Testis (tissue), 3 donors: ENCODE measurements around the gene TFB1M. TPM values are rescaled to one million over a fixed set of nuclear protein-coding genes. Genes with fewer than 3 reads are reported as not detected.

Experiments
- DNase-seq: peaks from one replicate; pipeline ENCODE4 v3.0.0-alpha.2; 2019
- H3K27ac ChIP-seq, 2 donors: fragments of 200-600 bp; sonication (generic); one replicate each; pipeline ENCODE4 v1.5.1; 2019
- H3K27me3 ChIP-seq: fragments of 200-600 bp; sonication (generic); one replicate; pipeline ENCODE4 v1.5.1; 2019
- H3K36me3 ChIP-seq: fragments of 200-600 bp; sonication (generic); one replicate; pipeline ENCODE4 v1.5.1; 2017; ENCODE audit warnings: low read depth; ENCODE audit errors: missing control alignments
- H3K4me1 ChIP-seq: fragments of 200-600 bp; sonication (generic); one replicate; pipeline ENCODE4 v1.5.1; 2019
- H3K4me3 ChIP-seq, 2 donors: fragments of 200-600 bp; sonication (generic); one replicate each; pipeline ENCODE4 v1.5.1; 2017 to 2019
- H3K9me3 ChIP-seq: fragments of 200-600 bp; sonication (generic); one replicate; pipeline ENCODE4 v1.5.1; 2017
- POLR2A ChIP-seq: fragments of 450-650 bp; IDR thresholded peaks from one replicate; pipeline ENCODE4 v1.6.1; 2017; ENCODE audit warnings: antibody characterized with exemption, mild to moderate bottlenecking, moderate library complexity
- WGBS, 2 donors: methylation state at CpG; one replicate each; pipeline ENCODE4 v1.1.5; 2018; 5-methylcytosine and 5-hydroxymethylcytosine counted together
- intact Hi-C: fragments of 100-400 bp; cut with DNase I; formaldehyde crosslinking; loops from one replicate; pipeline ENCODE4 v1.15.1; 2023; ENCODE audit warnings: low total_unique reads
- polyA plus RNA-seq: library from polyadenylated mRNA; stranded (reverse); fragments of 350-450 nt; fragmentation: Illumina TruSeq; extraction: RNeasy Lipid Tissue Mini Kit (QIAGEN cat#74804); gene quantifications from one replicate; pipeline ENCODE4 v1.2.3, GENCODE V29; 2014; ENCODE audit warnings: low read depth, low replicate concordance; ENCODE audit not compliant: insufficient read depth
- total RNA-seq, 2 donors: library from RNA; depleted of rRNA; stranded (reverse); fragments of >200 nt; gene quantifications; one replicate each; pipeline ENCODE4 v1.2.3, GENCODE V29; 2016
- TF ChIP-seq, protein P1 (sequence below), 3 experiments: fragments of 450-650 bp in 2 of 3; fragments of 200-600 bp in 1 of 3; sonication (generic) in 1 of 3; IDR thresholded peaks; one replicate each; pipeline ENCODE4 v1.5.1; 2016 to 2019; ENCODE audit warnings: antibody characterized with exemption in 3 of 3, mild to moderate bottlenecking in 2 of 3, moderate library complexity in 1 of 3

Gene TFB1M
- total and polyA plus RNA-seq, 3 donors from 2014 or later, result 32.2 to 47.1 (median 36.1) TPM

DNA sequence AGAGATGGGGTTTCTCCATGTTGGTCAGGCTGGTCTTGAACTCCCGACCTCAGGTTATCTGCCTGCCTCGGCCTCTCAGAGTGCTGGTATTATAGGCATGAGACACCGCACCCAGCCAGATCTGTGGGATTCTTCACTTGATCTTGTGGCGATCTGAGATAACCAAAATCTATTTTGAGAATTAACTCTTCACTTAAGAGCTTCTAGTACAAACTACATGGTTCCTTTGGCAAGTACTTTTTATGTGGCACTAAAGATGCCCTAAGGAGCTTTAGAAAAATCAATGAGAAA is 37.8 kb upstream of the TFB1M start:
- TF ChIP-seq, protein P1, sequence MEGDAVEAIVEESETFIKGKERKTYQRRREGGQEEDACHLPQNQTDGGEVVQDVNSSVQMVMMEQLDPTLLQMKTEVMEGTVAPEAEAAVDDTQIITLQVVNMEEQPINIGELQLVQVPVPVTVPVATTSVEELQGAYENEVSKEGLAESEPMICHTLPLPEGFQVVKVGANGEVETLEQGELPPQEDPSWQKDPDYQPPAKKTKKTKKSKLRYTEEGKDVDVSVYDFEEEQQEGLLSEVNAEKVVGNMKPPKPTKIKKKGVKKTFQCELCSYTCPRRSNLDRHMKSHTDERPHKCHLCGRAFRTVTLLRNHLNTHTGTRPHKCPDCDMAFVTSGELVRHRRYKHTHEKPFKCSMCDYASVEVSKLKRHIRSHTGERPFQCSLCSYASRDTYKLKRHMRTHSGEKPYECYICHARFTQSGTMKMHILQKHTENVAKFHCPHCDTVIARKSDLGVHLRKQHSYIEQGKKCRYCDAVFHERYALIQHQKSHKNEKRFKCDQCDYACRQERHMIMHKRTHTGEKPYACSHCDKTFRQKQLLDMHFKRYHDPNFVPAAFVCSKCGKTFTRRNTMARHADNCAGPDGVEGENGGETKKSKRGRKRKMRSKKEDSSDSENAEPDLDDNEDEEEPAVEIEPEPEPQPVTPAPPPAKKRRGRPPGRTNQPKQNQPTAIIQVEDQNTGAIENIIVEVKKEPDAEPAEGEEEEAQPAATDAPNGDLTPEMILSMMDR (IDR thresholded peaks at IDR 0.05), result no peak
- DNase-seq, result no peak
- Histone ChIP-seq H3K27ac (no peak overlapping the region), H3K4me1 (no peaks in the 10 kb centered on the region), H3K27me3 (no peaks in the 10 kb centered on the region), H3K4me3 (no peak overlapping the region), H3K9me3 (no peaks in the 10 kb centered on the region), H3K36me3 (no peaks in the 10 kb centered on the region)
- WGBS, 2 donors, result 86 to 87% methylated on average over 4 of the region's 4 CpGs
- intact Hi-C loops, result no loop called here

DNA sequence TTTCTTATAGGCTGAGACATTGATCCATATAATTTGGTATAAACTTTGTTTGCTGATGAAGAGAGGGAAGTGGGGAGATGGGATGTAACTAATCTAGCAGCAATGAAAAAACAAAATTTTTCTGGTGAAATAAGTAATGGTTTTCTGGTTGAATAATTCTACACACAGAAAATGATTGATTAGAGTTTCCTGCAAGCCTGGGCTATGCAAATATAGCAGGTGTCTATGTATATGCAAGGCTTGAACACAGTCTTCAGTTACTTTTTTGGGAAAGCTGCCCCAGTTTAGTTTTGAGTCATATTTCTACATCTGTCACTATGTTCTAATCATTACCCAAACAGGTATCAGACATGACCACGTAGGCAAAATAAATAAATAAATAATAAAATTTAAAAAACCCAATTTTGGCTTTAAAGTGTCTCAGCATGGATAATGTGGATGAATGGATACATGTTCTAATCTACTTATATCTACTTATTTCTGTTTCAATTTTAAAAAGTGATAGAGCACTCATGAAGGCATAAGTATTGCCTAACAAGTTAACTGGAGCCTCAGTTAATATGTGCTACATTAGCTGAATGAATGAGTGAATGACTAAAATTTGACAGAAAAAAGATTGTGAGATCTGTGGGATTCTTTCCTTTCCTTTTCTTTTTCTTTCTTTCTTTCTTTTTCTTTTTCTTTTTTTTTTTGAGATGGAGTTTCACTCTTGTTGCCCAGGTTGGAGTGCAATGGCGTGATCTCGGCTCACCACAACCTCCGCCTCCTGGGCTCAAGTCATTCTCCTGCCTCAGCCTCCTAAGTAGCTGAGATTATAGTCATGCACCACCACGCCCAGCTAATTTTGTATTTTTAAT is 37.2 kb upstream of the TFB1M start:
- TF ChIP-seq, protein P1 (IDR thresholded peaks at IDR 0.05), result no peak
- TF ChIP-seq POLR2A, result no peak
- Histone ChIP-seq H3K9me3 (no peaks in the 10 kb centered on the region), H3K27ac (no peak overlapping the region), H3K4me1 (no peaks in the 10 kb centered on the region), H3K4me3 (no peak overlapping the region), H3K27me3 (no peaks in the 10 kb centered on the region), H3K36me3 (no peaks in the 10 kb centered on the region)
- DNase-seq, result no peak
- 92 to 95% methylated on average over 5 of the region's 5 CpGs for WGBS, 2 donors
- intact Hi-C loops, result no loop called here

DNA sequence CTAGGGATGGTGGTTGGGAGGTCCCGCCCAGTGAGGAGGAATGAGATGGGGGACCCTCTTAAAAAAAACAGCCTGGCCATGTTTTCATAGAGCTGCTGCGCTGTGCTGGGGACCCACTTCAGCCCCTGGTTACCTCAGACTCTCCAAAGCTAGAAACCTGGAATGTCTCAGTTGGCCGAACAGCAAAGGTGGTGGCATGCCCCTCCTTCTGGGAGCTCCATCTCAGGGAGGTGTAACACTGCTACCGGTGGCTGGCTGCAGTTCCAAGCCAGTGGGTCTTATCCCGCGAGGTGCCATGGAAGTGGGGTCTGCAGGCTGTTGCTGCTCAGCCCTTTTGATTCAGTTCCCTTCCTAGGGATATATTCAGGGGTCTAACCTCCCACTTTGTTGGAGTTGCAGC is 35.7 kb upstream of the TFB1M start:
- no peak for DNase-seq
- TF ChIP-seq, protein P1 (IDR thresholded peaks at IDR 0.05), result no peak
- no peak for TF ChIP-seq POLR2A

DNA sequence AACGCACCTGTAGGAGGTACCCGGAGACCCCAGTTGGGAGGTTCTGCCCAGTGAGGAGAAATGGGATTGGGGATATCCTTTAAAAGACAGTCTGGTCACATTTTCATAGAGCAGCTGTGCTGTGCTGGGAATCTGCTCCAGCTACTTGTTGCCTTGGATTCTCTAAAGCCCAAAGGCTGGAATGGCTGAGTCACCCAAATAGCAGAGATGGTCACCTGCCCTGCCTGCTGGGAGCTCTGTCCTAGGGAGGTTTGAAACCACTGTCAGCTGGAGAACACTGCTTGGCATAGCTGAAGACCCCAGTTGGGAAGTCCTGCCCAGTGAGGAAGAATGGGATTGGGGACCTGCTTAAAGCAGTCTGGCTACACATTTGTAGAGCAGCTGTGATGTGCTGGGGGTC is 34.8 kb upstream of the TFB1M start:
- Histone ChIP-seq H3K4me3 (no peak overlapping the region), H3K27me3 (no peaks in the 10 kb centered on the region), H3K36me3 (no peaks in the 10 kb centered on the region), H3K4me1 (no peaks in the 10 kb centered on the region), H3K9me3 (no peaks in the 10 kb centered on the region), H3K27ac (no peak overlapping the region)
- DNase-seq, result no peak
- intact Hi-C loops, result no loop called here
- WGBS, 2 donors, result 89 to 100% methylated on average over 2 of the region's 2 CpGs
- TF ChIP-seq POLR2A, result no peak
- TF ChIP-seq, protein P1 (IDR thresholded peaks at IDR 0.05), result no peak

More for the DNA sequence above, 35.7 kb upstream of the TFB1M start:
- intact Hi-C loops, result no loop called here
- no peaks in the 10 kb centered on the region for H3K9me3 ChIP-seq
- no peak overlapping the region for H3K4me3 ChIP-seq
- 83 to 97% methylated on average over 5 of the region's 6 CpGs for WGBS, 2 donors
- no peaks in the 10 kb centered on the region for H3K4me1 ChIP-seq
- H3K36me3 ChIP-seq, result no peaks in the 10 kb centered on the region
- H3K27me3 ChIP-seq, result no peaks in the 10 kb centered on the region
- no peak overlapping the region for H3K27ac ChIP-seq

DNA sequence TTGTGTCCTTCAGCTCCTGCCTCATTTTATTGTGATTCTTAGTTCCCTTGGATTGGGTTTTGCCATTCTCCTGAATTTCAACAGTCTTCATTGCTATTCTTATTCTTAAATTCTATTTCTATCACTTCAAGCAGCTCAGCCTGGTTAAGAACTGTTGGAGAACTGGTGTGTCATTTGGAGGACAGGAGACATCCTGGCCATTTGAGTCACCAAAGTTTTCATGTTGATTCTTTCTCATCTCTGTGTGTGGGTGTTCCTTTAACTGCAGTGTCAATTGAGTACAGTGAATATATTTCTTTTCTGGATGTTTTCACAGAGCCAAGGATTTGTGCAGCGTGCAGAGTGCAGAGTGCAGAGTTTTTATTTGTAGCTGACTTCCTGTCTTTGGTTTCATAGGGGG is 33.5 kb upstream of the TFB1M start:
- H3K27me3 ChIP-seq, result no peaks in the 10 kb centered on the region
- DNase-seq, result no peak
- TF ChIP-seq POLR2A, result no peak
- TF ChIP-seq, protein P1 (IDR thresholded peaks at IDR 0.05), result no peak
- H3K36me3 ChIP-seq, result no peaks in the 10 kb centered on the region
- H3K4me1 ChIP-seq, result no peaks in the 10 kb centered on the region
- no peaks in the 10 kb centered on the region for H3K9me3 ChIP-seq
- no peak overlapping the region for H3K27ac ChIP-seq
- H3K4me3 ChIP-seq, result no peak overlapping the region
- 87 to 92% methylated on average over 1 of the region's 1 CpG for WGBS, 2 donors
- intact Hi-C loops, result no loop called here
